ENCODE measurements around the gene WNK1. TPM values are rescaled to one million over a fixed set of nuclear protein-coding genes. Genes with fewer than 3 reads are reported as not detected.

The WNK1 gene
- total RNA-seq, 1 experiment from 2014 or later, result 117 TPM

- H3K79me2 ChIP-seq (ENCODE audit: insufficient read depth, low read length), result no peaks in the 10 kb centered on the region
- no peak overlapping the region for H3K14ac ChIP-seq (ENCODE audit: insufficient read depth, low read length)
- no peak overlapping the region for H2BK20ac ChIP-seq (ENCODE audit: low read depth, low read length, poor library complexity, severe bottlenecking)
- no peak overlapping the region for H2BK120ac ChIP-seq (ENCODE audit: low read depth, low read length, poor library complexity, severe bottlenecking)
- H3K4me2 ChIP-seq (ENCODE audit: insufficient read depth, insufficient read length, low read length), result no peak overlapping the region
- no peak overlapping the region; a peak in 1 of 7 replicates for H3K27ac Mint-ChIP-seq
- no CpG with 5 or more reads among the region's 2 CpGs for WGBS (ENCODE audit: extremely low coverage, insufficient read length, low lambda C conversion rate)
- H3T11ph ChIP-seq (ENCODE audit: low read length), result no peak overlapping the region
- H4K20me1 ChIP-seq (ENCODE audit: control insufficient read depth, insufficient read depth, insufficient read length), result no peaks in the 10 kb centered on the region
- no peaks in the 10 kb centered on the region for H3K27me3 ChIP-seq (ENCODE audit: insufficient read depth, low read length)
- H3K4ac ChIP-seq (ENCODE audit: low read depth, low read length), result no peak overlapping the region
- H2BK12ac ChIP-seq (ENCODE audit: insufficient read length, low read depth, low read length), result no peak overlapping the region
- H4K8ac ChIP-seq (replicated peaks; ENCODE audit: insufficient read length, low read depth, low read length), result no peak overlapping the region
- H3K4me3 Mint-ChIP-seq, result no peak overlapping the region
- no peaks in the 10 kb centered on the region for H3K9me3 ChIP-seq (ENCODE audit: control insufficient read depth, low read depth, low read length)
- H2AFZ ChIP-seq (ENCODE audit: low read length), result no peak overlapping the region
- H2AK5ac ChIP-seq (ENCODE audit: insufficient read length, low read length), result no peak overlapping the region
- H3K36me3 Mint-ChIP-seq (ENCODE audit: insufficient read depth in 1 of 3, low read depth in 3 of 3), result peaks cover 42 to 94% (median 92%) of the 10 kb centered on the region in 3 experiments; a peak in 6 of 7 replicates
- no peaks in the 10 kb centered on the region for H3K27me3 Mint-ChIP-seq (ENCODE audit: low read depth)
- no peak overlapping the region for H2BK5ac ChIP-seq (ENCODE audit: insufficient read length, low read length)
- no peak overlapping the region for H3K18ac ChIP-seq (ENCODE audit: insufficient read length, low read depth, low read length)
- no peak for TF ChIP-seq CTCF (conservative IDR thresholded peaks at IDR 0.05)
- no peak overlapping the region for H2BK15ac ChIP-seq (ENCODE audit: low read depth, low read length)
- no peaks in the 10 kb centered on the region for H3K4me1 Mint-ChIP-seq
- H3K4me1 ChIP-seq (ENCODE audit: insufficient read depth, low read length), result no peaks in the 10 kb centered on the region
- no peak overlapping the region for H3K23ac ChIP-seq (ENCODE audit: insufficient read length, low read depth, low read length)
- H3K27ac ChIP-seq (ENCODE audit: insufficient read length, low read depth, low read length), result no peak overlapping the region
- H4K91ac ChIP-seq (ENCODE audit: insufficient read length, low read depth, low read length), result no peak overlapping the region
- H3K79me1 ChIP-seq (ENCODE audit: insufficient read depth, low read depth, low read length, poor library complexity, severe bottlenecking), result no peaks in the 10 kb centered on the region
- no peaks in the 10 kb centered on the region for H3K9me3 Mint-ChIP-seq
- no peaks in the 10 kb centered on the region for H3K23me2 ChIP-seq (ENCODE audit: insufficient read length, low read depth, low read length, poor library complexity, severe bottlenecking)
- H3K56ac ChIP-seq (ENCODE audit: insufficient read length, low read depth, low read length), result no peak overlapping the region
- DNase-seq, result no peak
- H4K5ac ChIP-seq (ENCODE audit: insufficient read length, low read depth, low read length), result no peak overlapping the region
- no peak overlapping the region for H3K9ac ChIP-seq (ENCODE audit: extremely low read depth, insufficient read length, low read length)
These were observed 133.3 kb downstream of the WNK1 start for GRCh38 chr12:885701-886100.

Data from H9 (cell line).